ENCODE results near the gene SPEG.

- TF ChIP-seq CTCF (conservative IDR thresholded peaks at IDR 0.05; ENCODE audit: low read length) (no peak), EZH2phosphoT487 (IDR thresholded peaks at IDR 0.05; ENCODE audit: borderline replicate concordance, low read depth, low read length) (no peak)
Measured at GRCh38 chr2:219532378-219532649, 97.7 kb downstream of the SPEG start.
